B cell (primary cell): Measurements from ENCODE around the gene SLC9A3. TPM values are rescaled to one million over a fixed set of nuclear protein-coding genes. Genes with fewer than 3 reads are reported as not detected.

Experiments
- ATAC-seq: fragments of 200-7000 bp; cut with Tn5 transposase; one replicate; pipeline ENCODE4 v1.10.0; 2021; ENCODE audit warnings: low read depth, mild to moderate bottlenecking, moderate number of reproducible peaks, moderate library complexity
- CTCF ChIA-PET: fragments of 350-600 bp; sonication (Branson Sonifier 250); formaldehyde crosslinking; loops from one replicate; lab custom pipeline; 2021; ENCODE audit warnings: antibody characterized with exemption, inconsistent platforms; lab: Charles Lee
- POLR2A ChIA-PET: fragments of 350-600 bp; sonication (Branson Sonifier 250); formaldehyde crosslinking; loops from one replicate; lab custom pipeline; 2021; ENCODE audit warnings: antibody characterized with exemption; lab: Charles Lee
- DNase-seq: peaks from one replicate; pipeline ENCODE4 v3.0.0; 2013
- H2AFZ ChIP-seq: 2 replicates; pipeline ENCODE4 v1.6.1; 2012; ENCODE audit warnings: mild to moderate bottlenecking, low read depth, low read length; ENCODE audit not compliant: insufficient read depth, poor library complexity, severe bottlenecking
- H3K27ac ChIP-seq, 2 donors: 1 replicate in 1 of 2; 2 replicates in 1 of 2; pipeline ENCODE4 v1.5.1; 2012 to 2013; ENCODE audit warnings: low read length in 2 of 2, mild to moderate bottlenecking in 2 of 2, moderate library complexity in 1 of 2
- H3K27me3 ChIP-seq, 4 experiments: fragments of 200-600 bp in 1 of 4; sonication (generic) in 1 of 4; replicated peaks in 1 of 4; 1 replicate in 2 of 4; 2 replicates in 2 of 4; pipeline versions ENCODE4 v1.6.1 to v1.7.0; 2013 to 2016; ENCODE audit warnings: low read length in 3 of 4, mild to moderate bottlenecking in 2 of 4, mixed read lengths in 1 of 4, moderate library complexity in 1 of 4; ENCODE audit not compliant: insufficient read depth in 4 of 4, control insufficient read depth in 3 of 4; ENCODE audit errors: control extremely low read depth in 1 of 4
- H3K36me3 ChIP-seq, 2 experiments: replicated peaks in 1 of 2; 1 replicate in 1 of 2; 2 replicates in 1 of 2; pipeline versions ENCODE4 v1.6.1 to v1.7.1; 2013; ENCODE audit warnings: low read length in 1 of 2; ENCODE audit not compliant: insufficient read depth in 2 of 2, control insufficient read depth in 1 of 2; ENCODE audit errors: control extremely low read depth in 1 of 2, extremely low read depth in 1 of 2
- H3K4me1 ChIP-seq, 2 donors: fragments of 200-600 bp in 1 of 2; sonication (generic) in 1 of 2; 1 replicate in 1 of 2; 2 replicates in 1 of 2; pipeline versions ENCODE4 v1.5.1 to v1.6.1; 2013 to 2017; ENCODE audit warnings: low read length in 2 of 2; ENCODE audit not compliant: control insufficient read depth in 2 of 2, insufficient read depth in 2 of 2
- H3K4me2 ChIP-seq: replicated peaks from 2 replicates; pipeline ENCODE3; 2012; ENCODE audit warnings: mild to moderate bottlenecking, low read depth, low read length; ENCODE audit not compliant: poor library complexity, severe bottlenecking
- H3K4me3 ChIP-seq, 5 experiments: fragments of 200-600 bp in 1 of 5; sonication (generic) in 1 of 5; 1 replicate in 3 of 5; 2 replicates in 2 of 5; pipeline versions ENCODE4 v1.5.1 to v1.7.0; 2011 to 2016; ENCODE audit warnings: low read length in 4 of 5, mild to moderate bottlenecking in 4 of 5, low read depth in 2 of 5, control low read depth in 1 of 5, moderate library complexity in 1 of 5; ENCODE audit not compliant: insufficient read depth in 1 of 5; ENCODE audit errors: control extremely low read depth in 1 of 5, extremely low read depth in 1 of 5
- H3K79me2 ChIP-seq: fragments of 200-600 bp; sonication (generic); one replicate; pipeline ENCODE4 v1.6.0; 2016; ENCODE audit warnings: low read length; ENCODE audit not compliant: control insufficient read depth, insufficient read depth
- H3K9ac ChIP-seq: fragments of 200-600 bp; sonication (generic); 2 replicates; pipeline ENCODE4 v1.6.1; 2017; ENCODE audit warnings: mild to moderate bottlenecking, low read length, moderate library complexity
- H3K9me3 ChIP-seq, 3 donors: one replicate each; pipeline versions ENCODE4 v1.6.1 to v1.7.1; 2013; ENCODE audit warnings: low read length in 2 of 3; ENCODE audit not compliant: control insufficient read depth in 2 of 3, insufficient read depth in 1 of 3; ENCODE audit errors: control extremely low read depth in 1 of 3
- H4K20me1 ChIP-seq: 2 replicates; pipeline ENCODE4 v1.6.0; 2012; ENCODE audit warnings: mild to moderate bottlenecking, low read length; ENCODE audit not compliant: insufficient read depth, control insufficient read depth, poor library complexity, severe bottlenecking
- H3K27ac Mint-ChIP-seq: one replicate; pipeline ENCODE4 v1.8.0; 2021; ENCODE audit warnings: mixed read lengths
- H3K27me3 Mint-ChIP-seq: one replicate; pipeline ENCODE4 v1.8.0; 2021; ENCODE audit warnings: mixed read lengths
- H3K4me1 Mint-ChIP-seq: one replicate; pipeline ENCODE4 v1.8.0; 2021; ENCODE audit warnings: mixed read lengths
- H3K4me3 Mint-ChIP-seq: one replicate; pipeline ENCODE4 v1.8.0; 2021; ENCODE audit warnings: mixed read lengths
- H3K9me3 Mint-ChIP-seq: one replicate; pipeline ENCODE4 v1.8.0; 2022; ENCODE audit warnings: mixed read lengths; ENCODE audit not compliant: insufficient read depth
- CTCF ChIP-seq: fragments of 200-600 bp; IDR thresholded peaks from one replicate; pipeline ENCODE4 v1.8.0; 2022; ENCODE audit warnings: antibody characterized with exemption, mild to moderate bottlenecking
- EZH2 ChIP-seq: IDR thresholded peaks from 2 replicates; pipeline ENCODE4 v1.6.1; 2012; ENCODE audit warnings: borderline replicate concordance, low read depth, mild to moderate bottlenecking, moderate library complexity, low read length; ENCODE audit not compliant: insufficient read depth, poor library complexity, severe bottlenecking
- WGBS: methylation state at CpG from one replicate; pipeline ENCODE4 v1.1.5; 2013; ENCODE audit warnings: missing lambda C conversion rate; ENCODE audit not compliant: insufficient coverage; 5-methylcytosine and 5-hydroxymethylcytosine counted together
- intact Hi-C: fragments of 100-400 bp; cut with micrococcal nuclease; formaldehyde crosslinking; loops from one replicate; pipeline ENCODE4 v1.10.0; 2022
- polyA plus RNA-seq: library from polyadenylated mRNA; depleted of rRNA; stranded (reverse); fragments of >200 nt; gene quantifications from 2 replicates; pipeline ENCODE4 v1.2.3, GENCODE V29; 2012
- total RNA-seq, 2 donors: library from RNA; stranded (reverse); fragments of 120-200 nt in 1 of 2; gene quantifications; 1 replicate in 1 of 2; 2 replicates in 1 of 2; pipeline versions ENCODE4 v1.2.3 to v1.2.4, GENCODE V29; 2013 to 2022

Gene SLC9A3
- total and polyA plus RNA-seq, 2 donors (not counting 1 experiment from before 2014, with no cell fraction given): 0.84 to 2.0 TPM

DNA sequence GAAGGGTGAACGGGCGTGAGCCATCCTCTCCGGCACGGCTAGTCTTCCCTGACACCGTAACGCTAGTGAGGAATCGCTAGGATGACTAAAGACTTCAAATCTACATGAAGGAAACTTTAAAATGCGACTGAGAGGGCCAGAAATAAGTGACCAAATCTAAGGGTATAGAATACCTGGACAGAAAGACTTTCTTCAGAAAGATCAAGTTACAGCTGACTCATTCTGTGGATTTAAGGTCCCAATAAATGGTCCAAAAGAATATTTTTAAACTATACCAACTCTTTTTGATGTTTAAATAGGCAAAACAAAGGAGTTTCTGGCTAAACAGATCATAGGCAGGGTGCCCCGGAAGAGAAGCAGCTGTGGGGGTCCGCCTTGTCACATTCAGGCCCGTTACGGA is 49.0 kb upstream of the SLC9A3 start:
- H3K9ac ChIP-seq: no peak overlapping the region
- peaks cover 0 to 23% (median 20%) of the 10 kb centered on the region in 3 donors for H3K9me3 ChIP-seq
- H3K27ac Mint-ChIP-seq: no peak overlapping the region
- H3K4me3 Mint-ChIP-seq: no peak overlapping the region
- peaks cover 3% of the 10 kb centered on the region for H3K4me1 Mint-ChIP-seq
- H3K27ac ChIP-seq: no peak overlapping the region
- TF ChIP-seq CTCF (no peak), EZH2 (no peak)
- no peaks in the 10 kb centered on the region for H4K20me1 ChIP-seq
- ATAC-seq (no peak), DNase-seq (no peak)
- H2AFZ ChIP-seq: no peak overlapping the region
- 92% methylated on average over 7 of the region's 12 CpGs for WGBS
- H3K4me3 ChIP-seq: no peak overlapping the region
- POLR2A ChIA-PET: no interaction called here
- peaks cover 36% of the 10 kb centered on the region for H3K27me3 Mint-ChIP-seq
- CTCF ChIA-PET: no interaction called here
- peaks cover 0 to 20% (median 2%) of the 10 kb centered on the region in 4 experiments for H3K27me3 ChIP-seq
- H3K4me1 ChIP-seq: no peaks in the 10 kb centered on the region
- H3K36me3 ChIP-seq: no peaks in the 10 kb centered on the region
- H3K4me2 ChIP-seq: no peak overlapping the region
- intact Hi-C loops: no loop called here
- peaks cover 13% of the 10 kb centered on the region for H3K9me3 Mint-ChIP-seq
- H3K79me2 ChIP-seq: no peaks in the 10 kb centered on the region

DNA sequence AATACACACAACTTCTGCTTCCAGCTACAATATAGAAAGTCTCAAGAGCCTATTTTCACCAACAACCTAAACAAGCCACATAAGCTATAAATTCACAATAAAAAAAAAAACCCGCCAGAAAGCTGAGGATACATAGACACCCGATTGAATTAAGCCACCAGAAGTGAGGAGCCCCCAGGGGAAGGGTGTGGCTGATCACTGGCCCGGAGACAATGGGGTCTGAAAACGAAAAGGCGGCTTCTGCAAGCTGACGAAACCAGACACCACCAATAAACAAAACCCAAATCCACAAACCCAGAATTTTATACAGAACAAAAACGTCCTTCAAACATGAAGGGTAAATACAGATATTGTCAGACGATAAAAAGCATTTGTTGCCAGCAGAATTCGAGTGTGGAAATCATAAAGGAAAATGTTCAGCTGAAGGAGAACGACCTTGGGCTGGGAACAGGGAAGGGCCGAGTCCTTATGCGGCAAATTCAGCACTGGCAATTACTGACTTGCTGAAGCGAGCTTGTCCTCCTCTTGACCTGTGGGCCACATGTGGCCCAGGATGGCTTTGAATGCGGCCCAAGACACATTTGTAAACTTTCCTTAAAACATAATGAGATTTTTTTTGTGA is 48.3 kb upstream of the SLC9A3 start:
- ChIA-PET CTCF (interaction anchor here (0.7 kb wide), 1 partner anchor 142 kb away, joined by 4 read pairs; no protein-coding TSS in a partner anchor), POLR2A (no interaction called here)
- WGBS: 94% methylated on average over 5 of the region's 14 CpGs
- Histone ChIP-seq H3K9me3 (peaks cover 0 to 23% (median 16%) of the 10 kb centered on the region in 3 donors), H3K4me2 (no peak overlapping the region), H2AFZ (no peak overlapping the region), H3K4me3 (no peak overlapping the region), H3K36me3 (no peaks in the 10 kb centered on the region), H3K27ac (no peak overlapping the region), H3K9ac (no peak overlapping the region), H3K4me1 (no peaks in the 10 kb centered on the region), H3K79me2 (no peaks in the 10 kb centered on the region), H4K20me1 (no peaks in the 10 kb centered on the region), H3K27me3 (peaks cover 0 to 24% (median 0%) of the 10 kb centered on the region in 4 experiments)
- TF ChIP-seq CTCF (no peak), EZH2 (no peak)
- intact Hi-C loops: no loop called here
- peaks cover 13% of the 10 kb centered on the region for H3K9me3 Mint-ChIP-seq
- DNase-seq (no peak), ATAC-seq (no peak)
- H3K4me3 Mint-ChIP-seq: no peak overlapping the region
- no peak overlapping the region for H3K27ac Mint-ChIP-seq
- H3K4me1 Mint-ChIP-seq: peaks cover 3% of the 10 kb centered on the region
- peaks cover 39% of the 10 kb centered on the region for H3K27me3 Mint-ChIP-seq
